IMR-90 (cell line): ENCODE measurements around the gene NUP153. TPM values are rescaled to one million over a fixed set of nuclear protein-coding genes. Genes with fewer than 3 reads are reported as not detected.

Experiments used
- ATAC-seq: fragments of 200-7000 bp; cut with Tn5 transposase; 2 replicates; pipeline ENCODE4 v1.9.1; 2020; ENCODE audit warnings: low read depth, mild to moderate bottlenecking, moderate library complexity
- BruUV-seq: library from RNA; stranded (reverse); fragments of 400-500 nt; replicated peaks from 2 replicates; lab custom pipeline; 2021; lab: Mats Ljungman, UMichigan
- CTCF ChIA-PET: fragments of 300-600 bp; formaldehyde crosslinking; extraction: SDS; loops from one replicate; lab custom pipeline; 2021; ENCODE audit warnings: antibody characterized with exemption; lab: Yijun Ruan, JAX
- POLR2A ChIA-PET: fragments of 300-600 bp; sonication (Branson Sonifier 250); formaldehyde crosslinking; loops from one replicate; lab custom pipeline; 2022; ENCODE audit warnings: antibody characterized with exemption; ENCODE audit not compliant: unreplicated experiment; lab: Charles Lee
- DNase-seq: peaks from one replicate; pipeline ENCODE4 v3.0.0; 2013
- H2AFZ ChIP-seq: replicated peaks from 2 replicates; pipeline ENCODE3; 2013; ENCODE audit warnings: low read length, mild to moderate bottlenecking; ENCODE audit not compliant: poor library complexity
- H2AK5ac ChIP-seq: 2 replicates; pipeline ENCODE4 v1.6.1; 2013; ENCODE audit warnings: low read depth, low read length, inconsistent platforms
- H2AK9ac ChIP-seq: replicated peaks from 2 replicates; pipeline ENCODE3; 2013; ENCODE audit warnings: mild to moderate bottlenecking, low read depth, low read length, moderate library complexity; ENCODE audit not compliant: poor library complexity
- H2BK120ac ChIP-seq: 2 replicates; pipeline ENCODE4 v1.6.1; 2013; ENCODE audit warnings: low read depth, low read length, inconsistent platforms
- H2BK15ac ChIP-seq: 3 replicates; pipeline ENCODE4 v1.6.1; 2013; ENCODE audit warnings: low read depth, low read length, inconsistent platforms
- H2BK20ac ChIP-seq: 2 replicates; pipeline ENCODE4 v1.6.1; 2013; ENCODE audit warnings: low read depth, mild to moderate bottlenecking, inconsistent platforms, low read length, moderate library complexity
- H2BK5ac ChIP-seq: 2 replicates; pipeline ENCODE4 v1.6.1; 2013; ENCODE audit warnings: mild to moderate bottlenecking, low read depth, low read length, inconsistent platforms; ENCODE audit not compliant: poor library complexity, severe bottlenecking
- H3K14ac ChIP-seq: replicated peaks from 2 replicates; pipeline ENCODE4 v1.6.1; 2013; ENCODE audit warnings: low read depth, low read length, inconsistent platforms
- H3K18ac ChIP-seq: 2 replicates; pipeline ENCODE4 v1.6.1; 2013; ENCODE audit warnings: low read depth, low read length, control low read depth
- H3K23ac ChIP-seq: 2 replicates; pipeline ENCODE4 v1.6.1; 2013; ENCODE audit warnings: low read depth, low read length, inconsistent platforms
- H3K27ac ChIP-seq: 2 replicates; pipeline ENCODE4 v1.5.1; 2013; ENCODE audit warnings: mild to moderate bottlenecking, control low read depth, low read length; ENCODE audit not compliant: insufficient read depth
- H3K27me3 ChIP-seq: 2 replicates; pipeline ENCODE4 v1.6.1; 2013; ENCODE audit warnings: low read length; ENCODE audit not compliant: control insufficient read depth, insufficient read depth
- H3K36me3 ChIP-seq: 2 replicates; pipeline ENCODE4 v1.6.1; 2013; ENCODE audit warnings: low read length, mixed read lengths; ENCODE audit not compliant: control insufficient read depth, insufficient read depth
- H3K4ac ChIP-seq: 2 replicates; pipeline ENCODE4 v1.6.1; 2013; ENCODE audit warnings: low read depth, low read length, inconsistent platforms
- H3K4me1 ChIP-seq: 2 replicates; pipeline ENCODE4 v1.6.1; 2013; ENCODE audit warnings: low read length, mixed read lengths; ENCODE audit not compliant: control insufficient read depth, insufficient read depth
- H3K4me2 ChIP-seq: 2 replicates; pipeline ENCODE4 v1.6.1; 2013; ENCODE audit warnings: low read depth, mild to moderate bottlenecking, control low read depth, low read length, moderate library complexity
- H3K4me3 ChIP-seq: 2 replicates; pipeline ENCODE4 v1.5.1; 2013; ENCODE audit warnings: low read depth, mild to moderate bottlenecking, control low read depth, low read length, moderate library complexity; ENCODE audit not compliant: insufficient read depth
- H3K56ac ChIP-seq: 2 replicates; pipeline ENCODE4 v1.6.1; 2013; ENCODE audit warnings: low read length, inconsistent platforms; ENCODE audit not compliant: insufficient read depth; ENCODE audit errors: extremely low read depth
- H3K79me1 ChIP-seq, 2 experiments: 2 replicates each; pipeline ENCODE4 v1.6.1; 2013; ENCODE audit warnings: low read length in 2 of 2, inconsistent platforms in 1 of 2, low read depth in 1 of 2
- H3K9ac ChIP-seq: 2 replicates; pipeline ENCODE4 v1.6.1; 2013; ENCODE audit warnings: low read depth, low read length, control low read depth
- H3K9me1 ChIP-seq: 2 replicates; pipeline ENCODE4 v1.6.1; 2013; ENCODE audit warnings: low read length, inconsistent platforms; ENCODE audit not compliant: insufficient read depth
- H3K9me3 ChIP-seq: 2 replicates; pipeline ENCODE4 v1.6.1; 2013; ENCODE audit warnings: low read length; ENCODE audit not compliant: control insufficient read depth, insufficient read depth
- H4K20me1 ChIP-seq: 2 replicates; pipeline ENCODE4 v1.6.1; 2013; ENCODE audit warnings: low read length, inconsistent platforms; ENCODE audit not compliant: insufficient read depth
- H4K5ac ChIP-seq: 2 replicates; pipeline ENCODE4 v1.6.1; 2013; ENCODE audit warnings: mild to moderate bottlenecking, low read depth, low read length, control low read depth
- H4K8ac ChIP-seq, 2 experiments: 2 replicates each; pipeline ENCODE4 v1.6.1; 2013; ENCODE audit warnings: low read depth in 2 of 2, low read length in 2 of 2, control low read depth in 1 of 2, inconsistent platforms in 1 of 2
- H4K91ac ChIP-seq: 2 replicates; pipeline ENCODE4 v1.6.1; 2013; ENCODE audit warnings: low read depth, low read length, inconsistent platforms; ENCODE audit not compliant: insufficient read depth
- NFE2L2 ChIP-seq: fragments of 150-350 bp; IDR thresholded peaks from 2 replicates; pipeline ENCODE4 v1.6.1; 2016; ENCODE audit warnings: low read depth, mild to moderate bottlenecking, low read length
- RFX5 ChIP-seq: IDR thresholded peaks from 2 replicates; pipeline ENCODE4 v1.8.0; 2012; ENCODE audit warnings: low read depth, mild to moderate bottlenecking, low read length, moderate library complexity
- SMC3 ChIP-seq: fragments of 150-350 bp; IDR thresholded peaks from 2 replicates; pipeline ENCODE4 v1.6.1; 2016; ENCODE audit warnings: low read depth, mild to moderate bottlenecking, antibody characterized with exemption, low read length, moderate library complexity
- WGBS, 2 experiments: methylation state at CpG; one replicate each; pipeline versions ENCODE4 v1.1.5 to v1.1.7; 2013; ENCODE audit warnings: missing lambda C conversion rate in 2 of 2; ENCODE audit not compliant: insufficient read length in 1 of 2; ENCODE audit errors: extremely low coverage in 2 of 2; 5-methylcytosine and 5-hydroxymethylcytosine counted together
- dilution Hi-C: fragments of 300-500 bp; cut with HindIII; formaldehyde crosslinking; loops from one replicate; pipeline ENCODE4 v1.14.3; 2018; ENCODE audit warnings: low sequenced_read_pairs; ENCODE audit not compliant: unreplicated experiment
- in situ Hi-C: fragments of 300-500 bp; cut with MboI; formaldehyde crosslinking; loops from 3 replicates; pipeline ENCODE4 v1.14.3; 2019; ENCODE audit warnings: low sequenced_read_pairs, inconsistent platforms, mixed read lengths
- intact Hi-C: fragments of 100-400 bp; cut with micrococcal nuclease; formaldehyde crosslinking; loops from 2 replicates; pipeline ENCODE4 v1.10.0; 2022
- polyA plus RNA-seq, 3 experiments: library from polyadenylated mRNA; depleted of rRNA; stranded (reverse); fragments of >200 nt; gene quantifications; 2 replicates each; pipeline ENCODE4 v1.2.3, GENCODE V29; 2012; ENCODE audit warnings: low replicate concordance in 1 of 3
- total RNA-seq: library from RNA; depleted of rRNA; stranded (reverse); fragments of >200 nt; gene quantifications from 2 replicates; pipeline ENCODE4 v1.2.3, GENCODE V29; 2012
- TF ChIP-seq, protein P1 (sequence below): fragments of 150-350 bp; IDR thresholded peaks from 2 replicates; pipeline ENCODE4 v1.6.1; 2016; ENCODE audit warnings: low read depth, mild to moderate bottlenecking, low read length, moderate library complexity, borderline replicate concordance

The NUP153 gene
- total and polyA plus RNA-seq, 2 of the 4 experiments (the other 2 are of a cell fraction) = 17.2 to 39.4 TPM

- no peak for TF ChIP-seq SMC3
Observed at GRCh38 chr6:17691925-17692538, 14.7 kb downstream of the NUP153 start (continued).

- no peak overlapping the region for H3K9ac ChIP-seq
- in situ Hi-C loops = no loop called here
- H4K5ac ChIP-seq = no peak overlapping the region
- no peak overlapping the region for H4K91ac ChIP-seq
- ATAC-seq (no peak), DNase-seq (no peak)
- no peak overlapping the region for H2AFZ ChIP-seq
- H3K18ac ChIP-seq = no peak overlapping the region
- dilution Hi-C loops = no loop called here
- no TSS peak for BruUV-seq
- no peak overlapping the region for H2BK15ac ChIP-seq
- H2AK5ac ChIP-seq = no peak overlapping the region
- no peak overlapping the region for H2BK120ac ChIP-seq
- no peak overlapping the region for H3K4me2 ChIP-seq
- H2BK5ac ChIP-seq = no peak overlapping the region
- H4K8ac ChIP-seq = no peak overlapping the region
- no peak overlapping the region for H3K14ac ChIP-seq
- no peaks in the 10 kb centered on the region for H3K9me3 ChIP-seq
- H2BK20ac ChIP-seq = no peak overlapping the region
- H3K56ac ChIP-seq = no peak overlapping the region
- H3K36me3 ChIP-seq = peaks cover 9% of the 10 kb centered on the region
- no CpG with 5 or more reads among the region's 2 CpGs for WGBS, 2 experiments
- H3K27ac ChIP-seq = no peak overlapping the region
- ChIA-PET POLR2A (no interaction called here), CTCF (no interaction called here)
- peaks cover 66% of the 10 kb centered on the region for H4K20me1 ChIP-seq
- no peak overlapping the region for H3K23ac ChIP-seq
- no peak overlapping the region for H3K4ac ChIP-seq
- peaks cover 3% of the 10 kb centered on the region; the same call in 1 of the 2 replicates for H3K4me1 ChIP-seq
- H3K79me1 ChIP-seq = peaks cover 28 to 55% of the 10 kb centered on the region in 2 experiments
- H3K4me3 ChIP-seq = no peak overlapping the region
- H3K9me1 ChIP-seq = 0 out of 2 replicates have a peak, but pooled peaks cover 7% of the 10 kb centered on the region
- H2AK9ac ChIP-seq = no peak overlapping the region
- intact Hi-C loops = no loop called here
- TF ChIP-seq, protein P1, sequence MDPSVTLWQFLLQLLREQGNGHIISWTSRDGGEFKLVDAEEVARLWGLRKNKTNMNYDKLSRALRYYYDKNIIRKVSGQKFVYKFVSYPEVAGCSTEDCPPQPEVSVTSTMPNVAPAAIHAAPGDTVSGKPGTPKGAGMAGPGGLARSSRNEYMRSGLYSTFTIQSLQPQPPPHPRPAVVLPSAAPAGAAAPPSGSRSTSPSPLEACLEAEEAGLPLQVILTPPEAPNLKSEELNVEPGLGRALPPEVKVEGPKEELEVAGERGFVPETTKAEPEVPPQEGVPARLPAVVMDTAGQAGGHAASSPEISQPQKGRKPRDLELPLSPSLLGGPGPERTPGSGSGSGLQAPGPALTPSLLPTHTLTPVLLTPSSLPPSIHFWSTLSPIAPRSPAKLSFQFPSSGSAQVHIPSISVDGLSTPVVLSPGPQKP = no peak
- TF ChIP-seq RFX5 = no peak
- TF ChIP-seq NFE2L2 = no peak
- H3K27me3 ChIP-seq = no peaks in the 10 kb centered on the region
Observed at GRCh38 chr6:17688481-17688880, 18.2 kb downstream of the NUP153 start.
